ENCODE data around the gene CD99L2. TPM values are rescaled to one million over a fixed set of nuclear protein-coding genes. Genes with fewer than 3 reads are reported as not detected.

CD99L2 gene
- total RNA-seq, 1 experiment from 2014 or later, result 7.3 TPM

DNA sequence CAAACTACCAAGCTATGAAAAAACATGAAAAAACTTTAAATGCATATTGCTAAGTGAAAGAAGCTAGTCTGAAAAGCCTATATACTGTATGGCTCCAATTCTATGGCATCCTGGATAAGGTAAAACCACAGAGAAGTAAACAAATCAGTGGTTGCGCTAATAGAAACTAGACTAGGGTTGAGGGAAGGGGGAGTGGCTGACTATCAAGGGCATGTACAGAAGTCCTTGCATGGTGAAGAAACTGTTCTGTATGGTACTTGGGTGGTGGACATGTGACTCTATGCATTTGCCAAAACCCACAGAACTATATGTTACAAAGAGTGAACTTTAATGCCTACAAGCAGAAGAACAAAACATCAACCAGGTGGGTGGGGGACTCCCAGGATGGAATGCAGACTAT, 108.4 kb downstream of the CD99L2 start:
- no peaks in the 10 kb centered on the region for H4K20me1 ChIP-seq (ENCODE audit: control insufficient read depth, insufficient read depth, insufficient read length)
- Mint-ChIP-seq H3K4me1 (no peaks in the 10 kb centered on the region), H3K36me3 (ENCODE audit: insufficient read depth in 1 of 3, low read depth in 3 of 3) (peaks cover 34 to 69% (median 62%) of the 10 kb centered on the region in 3 experiments; a peak in 6 of 7 replicates)

More for the DNA sequence above, 108.4 kb downstream of the CD99L2 start:
- Histone ChIP-seq H2BK15ac (ENCODE audit: low read depth, low read length) (no peak overlapping the region), H2AK5ac (ENCODE audit: insufficient read length, low read length) (no peak overlapping the region), H4K91ac (ENCODE audit: insufficient read length, low read depth, low read length) (no peak overlapping the region), H3K4ac (ENCODE audit: low read depth, low read length) (no peak overlapping the region), H2BK120ac (ENCODE audit: low read depth, low read length, poor library complexity, severe bottlenecking) (no peak overlapping the region), H3K4me2 (ENCODE audit: insufficient read depth, insufficient read length, low read length) (no peak overlapping the region), H3K9me3 (ENCODE audit: control insufficient read depth, low read depth, low read length) (no peaks in the 10 kb centered on the region), H3K79me2 (ENCODE audit: insufficient read depth, low read length) (no peaks in the 10 kb centered on the region), H3K27ac (ENCODE audit: insufficient read length, low read depth, low read length) (no peak overlapping the region), H2BK5ac (ENCODE audit: insufficient read length, low read length) (no peak overlapping the region), H3K56ac (ENCODE audit: insufficient read length, low read depth, low read length) (no peak overlapping the region), H3K23ac (ENCODE audit: insufficient read length, low read depth, low read length) (no peak overlapping the region), H3K9ac (ENCODE audit: extremely low read depth, insufficient read length, low read length) (no peak overlapping the region), H3T11ph (ENCODE audit: low read length) (no peak overlapping the region), H3K23me2 (ENCODE audit: insufficient read length, low read depth, low read length, poor library complexity, severe bottlenecking) (no peaks in the 10 kb centered on the region), H4K5ac (ENCODE audit: insufficient read length, low read depth, low read length) (no peak overlapping the region), H2AFZ (ENCODE audit: low read length) (no peak overlapping the region), H3K4me1 (ENCODE audit: insufficient read depth, low read length) (no peaks in the 10 kb centered on the region), H2BK20ac (ENCODE audit: low read depth, low read length, poor library complexity, severe bottlenecking) (no peak overlapping the region), H3K79me1 (ENCODE audit: insufficient read depth, low read depth, low read length, poor library complexity, severe bottlenecking) (no peaks in the 10 kb centered on the region), H3K27me3 (ENCODE audit: insufficient read depth, low read length) (no peaks in the 10 kb centered on the region), H4K8ac (replicated peaks; ENCODE audit: insufficient read length, low read depth, low read length) (no peak overlapping the region), H2BK12ac (ENCODE audit: insufficient read length, low read depth, low read length) (no peak overlapping the region), H3K18ac (ENCODE audit: insufficient read length, low read depth, low read length) (no peak overlapping the region), H3K14ac (ENCODE audit: insufficient read depth, low read length) (no peak overlapping the region)
- no peak overlapping the region; a peak in 1 of 7 replicates for H3K27ac Mint-ChIP-seq
- H3K27me3 Mint-ChIP-seq (ENCODE audit: low read depth), result no peaks in the 10 kb centered on the region
- TF ChIP-seq CTCF (conservative IDR thresholded peaks at IDR 0.05), result no peak
- WGBS (ENCODE audit: extremely low coverage, insufficient read length, low lambda C conversion rate), result no CpG with 5 or more reads among the region's 1 CpG
- DNase-seq, result no peak
- H3K9me3 Mint-ChIP-seq, result peaks cover 58 to 64% of the 10 kb centered on the region in 2 experiments
- no peak overlapping the region for H3K4me3 Mint-ChIP-seq
